HepG2 (cell line): Measurements from ENCODE around the gene VDAC1. TPM values are rescaled to one million over a fixed set of nuclear protein-coding genes. Genes with fewer than 3 reads are reported as not detected.

Source experiments
- AKNA ChIP-seq: sonication (generic); formaldehyde crosslinking; IDR thresholded peaks from 2 replicates; pipeline ENCODE4 v1.4.0; 2020; ENCODE audit warnings: missing genetic modification reagents, borderline replicate concordance
- ARNT ChIP-seq: fragments of 450-650 bp; IDR thresholded peaks from 2 replicates; pipeline ENCODE4 v1.6.1; 2017
- ATF5 ChIP-seq: sonication (generic); formaldehyde crosslinking; IDR thresholded peaks from 2 replicates; pipeline ENCODE4 v1.4.0; 2020; ENCODE audit warnings: mild to moderate bottlenecking, low read depth, missing genetic modification reagents
- CSRNP2 ChIP-seq: sonication (generic); formaldehyde crosslinking; conservative IDR thresholded peaks from 2 replicates; pipeline ENCODE4 v1.8.0; 2022; ENCODE audit warnings: low read depth, missing genetic modification reagents
- FOXO4 ChIP-seq: sonication (generic); formaldehyde crosslinking; conservative IDR thresholded peaks from 2 replicates; pipeline ENCODE4 v1.8.1; 2023; ENCODE audit warnings: missing genetic modification reagents
- HCFC1 ChIP-seq: fragments of 150-350 bp; IDR thresholded peaks from 2 replicates; pipeline ENCODE4 v1.6.1; 2014; ENCODE audit warnings: low read depth, low read length
- HINFP ChIP-seq: sonication (generic); formaldehyde crosslinking; IDR thresholded peaks from 2 replicates; pipeline ENCODE4 v1.4.0; 2020; ENCODE audit warnings: low read depth, mild to moderate bottlenecking, missing genetic modification reagents
- POGZ ChIP-seq: sonication (generic); formaldehyde crosslinking; IDR thresholded peaks from 2 replicates; pipeline ENCODE4 v1.4.0; 2020; ENCODE audit warnings: mild to moderate bottlenecking, missing genetic modification reagents
- SALL1 ChIP-seq: sonication (generic); formaldehyde crosslinking; IDR thresholded peaks from 2 replicates; pipeline ENCODE4 v1.8.0; 2022; ENCODE audit warnings: mild to moderate bottlenecking, missing genetic modification reagents
- SKIL ChIP-seq: sonication (generic); formaldehyde crosslinking; IDR thresholded peaks from 2 replicates; pipeline ENCODE4 v1.8.0; 2022; ENCODE audit warnings: missing genetic modification reagents, mild to moderate bottlenecking, moderate library complexity, borderline replicate concordance
- SOX5 ChIP-seq: IDR thresholded peaks from 2 replicates; pipeline ENCODE4 v1.6.1; 2016; ENCODE audit warnings: borderline replicate concordance
- SPEN ChIP-seq: sonication (generic); formaldehyde crosslinking; IDR thresholded peaks from 2 replicates; pipeline ENCODE4 v1.5.1; 2020; ENCODE audit warnings: low read depth, mild to moderate bottlenecking, missing genetic modification reagents
- ZNF513 ChIP-seq: sonication (generic); formaldehyde crosslinking; conservative IDR thresholded peaks from 2 replicates; pipeline ENCODE4 v1.5.0; 2020; ENCODE audit warnings: missing genetic modification reagents
- ZNF891 ChIP-seq: sonication (generic); formaldehyde crosslinking; IDR thresholded peaks from 2 replicates; pipeline ENCODE4 v1.5.0; 2020; ENCODE audit warnings: mild to moderate bottlenecking, missing genetic modification reagents
- polyA plus RNA-seq, 8 experiments: library from polyadenylated mRNA; depleted of rRNA in 3 of 8; stranded (reverse) in 7 of 8; unstranded in 1 of 8; fragments of >200 nt; fragmentation: Illumina TruSeq in 4 of 8; extraction: Trizol in 4 of 8; gene quantifications; 2 replicates each; pipeline versions ENCODE4 v1.2.1 to v1.2.3, GENCODE V29; 2011 to 2016; ENCODE audit warnings: low read depth in 4 of 8, missing spikeins in 1 of 8, mixed read lengths in 1 of 8; ENCODE audit not compliant: insufficient read depth in 1 of 8
- total RNA-seq, 5 experiments: library from RNA; depleted of rRNA; stranded (reverse); fragments of >200 nt; fragmentation: Illumina TruSeq; extraction: Trizol; gene quantifications; 2 replicates each; pipeline ENCODE4 v1.2.3, GENCODE V29; 2016; ENCODE audit warnings: low read depth in 1 of 5

The VDAC1 gene
- total and polyA plus RNA-seq, 2 of the 13 experiments (the other 11 are each of a cell fraction or from before 2014, with no cell fraction given) = 112 to 380 TPM

GRCh38 chr5:133968204-133968980 lies 36.4 kb downstream of the VDAC1 start, which contains the start of gene C5orf15 (continued):
- TF ChIP-seq SPEN (CRISPR knock-in tag) = peak; percentile 86
- TF ChIP-seq HCFC1 = no peak
- no peak for TF ChIP-seq CSRNP2 (CRISPR knock-in tag)
- peak; percentile 73 for TF ChIP-seq POGZ (CRISPR knock-in tag)
- TF ChIP-seq FOXO4 (CRISPR knock-in tag) = 0 out of 2 replicates have a peak, but pooled peaks have one; percentile 31
- peak; percentile 90 for TF ChIP-seq ZNF891 (CRISPR knock-in tag)
- no peak for TF ChIP-seq AKNA (CRISPR knock-in tag)
- peak; percentile 91 for TF ChIP-seq SALL1 (CRISPR knock-in tag)
- no peak for TF ChIP-seq ATF5 (CRISPR knock-in tag)
- TF ChIP-seq SOX5 (CRISPR knock-in tag) = no peak; the same call in 1 of the 2 replicates
- TF ChIP-seq ZNF513 = no peak
- TF ChIP-seq HINFP = peak; percentile 58; the same call in 1 of the 2 replicates
- TF ChIP-seq SKIL (CRISPR knock-in tag) = no peak
- TF ChIP-seq ARNT = no peak
